HG02623 (cell line): ENCODE measurements around the gene QRICH1.

Experiments used
- ATAC-seq: cut with Tn5 transposase; IDR thresholded peaks from one replicate; pipeline ENCODE4 v1.9.1; 2021; ENCODE audit warnings: moderate library complexity; ENCODE audit not compliant: unreplicated experiment

The QRICH1 gene

DNA sequence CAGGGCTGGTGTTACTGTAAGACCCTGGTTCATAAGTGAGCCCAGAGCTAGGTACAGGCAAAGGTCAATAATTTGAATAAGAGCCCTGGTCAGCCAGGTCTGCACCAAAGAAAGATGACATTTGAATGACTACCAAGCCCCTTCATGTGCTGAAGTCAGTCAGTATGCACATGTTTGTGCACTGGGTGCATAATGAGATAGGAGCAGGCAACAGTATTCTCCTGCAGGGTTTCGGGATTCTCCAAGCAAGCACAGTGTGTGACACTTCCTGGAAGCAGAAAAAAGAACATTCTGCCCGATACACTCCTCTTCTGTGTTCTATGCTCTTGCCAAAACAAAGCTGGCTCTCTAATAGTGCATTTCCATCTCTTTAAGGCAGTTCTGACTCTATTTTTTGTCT, 59.2 kb downstream of the QRICH1 start:
- no peak for ATAC-seq

DNA sequence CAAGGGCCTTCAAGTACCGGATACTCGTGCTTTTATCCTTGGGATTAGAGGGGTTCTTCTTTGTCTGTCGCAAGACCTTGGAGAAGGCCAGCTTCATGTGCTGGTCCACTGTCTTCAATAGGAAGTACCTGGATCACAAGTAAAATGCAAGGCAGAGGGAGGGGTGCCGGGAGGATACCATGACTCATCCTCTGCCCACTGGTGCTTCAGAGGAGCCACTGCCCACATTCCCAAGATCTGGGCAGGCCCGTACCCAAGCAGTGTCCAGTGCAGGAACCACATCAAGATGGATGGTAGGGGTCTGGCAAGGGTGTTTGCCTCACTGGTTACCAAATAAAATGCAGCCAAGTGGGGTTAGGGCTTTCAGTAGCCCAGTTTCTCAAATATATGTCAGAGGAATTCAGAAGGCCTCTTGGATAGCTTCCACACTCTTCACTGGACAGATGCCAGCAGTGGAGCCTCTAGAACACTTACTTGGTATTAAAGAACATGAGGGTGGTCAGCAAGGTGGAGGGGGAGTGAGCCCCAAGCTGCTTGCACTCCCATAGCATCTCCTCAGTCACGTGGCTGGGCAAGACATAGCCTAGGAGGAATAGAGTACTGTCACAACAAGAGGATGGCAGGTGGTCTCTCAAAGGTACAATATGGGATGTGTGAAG, 61.1 kb downstream of the QRICH1 start:
- no peak for ATAC-seq

DNA sequence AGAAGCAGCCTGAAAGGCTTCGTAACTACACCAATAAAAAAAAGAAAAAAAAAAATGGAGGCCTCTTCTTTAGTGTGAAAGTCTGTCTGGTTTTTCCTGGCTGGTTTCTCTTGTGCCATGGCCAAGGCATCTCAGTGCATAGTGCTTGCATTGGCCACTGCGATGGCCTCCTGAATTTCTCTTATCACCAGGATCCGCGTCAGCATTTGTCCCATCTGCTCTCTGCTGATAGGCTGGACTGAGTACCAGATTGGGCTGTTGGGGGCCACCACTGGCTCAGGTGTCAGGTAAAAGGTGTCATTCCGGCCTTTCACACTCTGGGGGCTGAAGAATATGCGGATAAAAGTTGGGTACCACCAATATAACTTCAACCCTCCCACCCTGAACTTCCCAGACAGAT, 63.5 kb downstream of the QRICH1 start:
- ATAC-seq = no peak

DNA sequence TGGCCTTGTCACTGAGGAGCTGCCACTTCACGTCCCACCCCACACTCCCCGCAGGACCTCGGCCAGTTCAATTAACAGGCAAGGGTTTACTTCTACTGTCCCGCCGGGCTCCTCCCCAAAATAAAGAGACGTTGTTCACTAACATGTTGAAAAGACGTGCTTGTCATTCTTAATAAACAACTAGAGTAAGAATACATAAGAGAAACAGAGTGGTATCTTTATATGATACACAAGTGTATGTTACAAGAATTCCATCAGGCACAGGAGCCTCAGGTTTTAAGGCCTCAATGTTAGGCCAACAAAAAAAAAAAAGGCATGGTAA, 64.3 kb downstream of the QRICH1 start:
- ATAC-seq = no peak

DNA sequence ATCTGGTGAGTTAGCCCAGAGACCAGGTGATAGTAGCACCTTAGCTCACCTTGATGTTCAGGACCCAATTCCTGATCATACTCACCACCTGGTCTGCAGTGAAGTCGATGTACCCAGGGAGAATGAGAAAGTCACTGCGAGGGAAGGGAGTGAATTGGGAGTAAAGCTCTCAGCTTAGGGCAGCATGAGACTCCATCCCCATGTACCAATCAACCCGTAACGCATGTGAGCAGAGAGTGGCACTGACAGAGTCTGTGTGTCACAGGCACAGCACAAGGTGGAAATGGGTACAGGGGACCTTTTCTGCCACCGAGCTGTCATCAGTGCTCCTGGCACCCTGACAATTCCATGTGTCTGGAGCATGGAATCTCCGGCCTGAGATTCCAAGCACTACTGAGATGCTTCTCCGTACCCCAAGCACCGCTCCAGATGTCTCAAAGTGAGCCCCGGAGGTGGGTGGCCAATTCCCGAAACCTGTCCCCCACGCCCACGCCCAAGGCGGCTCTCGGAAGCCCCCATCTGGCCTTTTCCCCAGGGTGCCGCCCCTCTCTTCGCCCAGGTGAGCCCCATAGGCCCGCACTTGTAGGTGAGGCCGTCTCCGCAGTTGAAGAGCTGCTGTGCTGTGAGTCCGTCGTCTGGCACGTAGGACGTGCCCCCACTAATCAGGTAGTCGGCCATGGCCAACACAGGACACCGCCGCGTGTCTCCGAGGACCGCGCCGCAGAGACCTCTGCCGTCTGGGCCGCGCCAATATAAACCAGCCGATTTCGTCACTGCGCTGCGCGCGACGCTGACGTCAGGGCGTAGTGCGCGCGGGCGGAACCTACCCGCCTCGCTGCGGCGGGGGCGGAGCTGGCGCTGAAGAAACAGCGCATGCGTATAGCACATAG, 65.0 kb downstream of the QRICH1 start, which contains the start of gene IMPDH2:
Gene IMPDH2, minus strand, starts transcription at position 726 of the 890 bp plus-strand sequence. Its CDS starts 48 bp downstream, at position 678.
- peak; percentile 89 for ATAC-seq

DNA sequence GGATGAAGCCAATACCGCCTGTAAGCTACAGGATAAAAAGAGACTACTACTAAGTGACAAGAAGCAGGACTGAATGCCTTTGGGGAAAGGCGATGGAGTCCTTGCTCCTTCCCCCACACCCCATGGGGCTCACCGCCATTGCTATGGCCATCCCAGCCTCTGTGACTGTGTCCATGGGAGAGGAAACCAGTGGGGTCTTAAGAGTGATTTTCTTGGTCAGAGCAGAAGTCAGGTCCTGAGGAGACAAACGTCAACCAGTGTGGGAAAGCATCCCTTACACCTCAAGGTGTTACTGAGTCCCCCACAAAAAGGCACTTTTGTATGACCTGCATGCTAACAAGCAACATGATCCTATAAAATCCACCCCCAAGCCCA, 65.6 kb downstream of the QRICH1 start:
- no peak for ATAC-seq

DNA sequence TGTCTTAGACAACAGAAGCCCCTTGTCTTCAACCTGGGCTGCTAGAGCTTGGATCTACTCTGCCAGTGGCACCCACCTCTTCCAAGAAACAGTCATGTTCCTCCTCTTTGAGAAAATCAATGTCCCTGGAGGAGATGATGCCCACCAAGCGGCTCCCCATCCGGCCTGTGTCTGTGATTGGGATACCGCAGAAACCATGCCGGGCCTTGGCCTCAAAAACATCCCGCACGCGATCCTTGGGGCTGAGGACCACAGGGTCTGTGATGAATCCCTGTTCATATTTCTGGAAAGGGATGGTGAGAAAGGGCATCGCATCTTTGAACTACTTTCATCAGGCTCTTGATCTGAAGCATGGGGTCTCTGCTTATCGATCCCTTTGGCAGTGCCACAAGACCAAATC, 66.2 kb downstream of the QRICH1 start:
- ATAC-seq = no peak

DNA sequence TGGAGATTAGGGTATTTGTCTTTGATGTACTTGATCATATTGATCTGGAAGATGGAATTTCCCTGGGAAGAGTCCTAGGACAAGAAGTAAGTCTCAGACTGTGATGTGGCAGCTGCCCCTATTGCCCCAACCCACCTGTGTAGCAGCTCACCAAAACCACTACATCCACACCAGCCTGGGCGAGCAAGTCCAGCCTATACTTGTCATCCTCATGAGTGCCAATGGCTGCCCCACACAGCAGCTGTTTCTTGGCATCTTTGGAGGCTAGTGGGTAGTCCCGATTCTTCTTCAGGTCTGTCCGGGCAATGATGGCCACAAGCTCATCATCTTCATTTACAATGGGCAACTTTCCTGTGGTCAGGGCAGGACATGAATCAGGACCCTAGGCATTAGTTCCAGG, 67.3 kb downstream of the QRICH1 start:
- ATAC-seq = no peak

DNA sequence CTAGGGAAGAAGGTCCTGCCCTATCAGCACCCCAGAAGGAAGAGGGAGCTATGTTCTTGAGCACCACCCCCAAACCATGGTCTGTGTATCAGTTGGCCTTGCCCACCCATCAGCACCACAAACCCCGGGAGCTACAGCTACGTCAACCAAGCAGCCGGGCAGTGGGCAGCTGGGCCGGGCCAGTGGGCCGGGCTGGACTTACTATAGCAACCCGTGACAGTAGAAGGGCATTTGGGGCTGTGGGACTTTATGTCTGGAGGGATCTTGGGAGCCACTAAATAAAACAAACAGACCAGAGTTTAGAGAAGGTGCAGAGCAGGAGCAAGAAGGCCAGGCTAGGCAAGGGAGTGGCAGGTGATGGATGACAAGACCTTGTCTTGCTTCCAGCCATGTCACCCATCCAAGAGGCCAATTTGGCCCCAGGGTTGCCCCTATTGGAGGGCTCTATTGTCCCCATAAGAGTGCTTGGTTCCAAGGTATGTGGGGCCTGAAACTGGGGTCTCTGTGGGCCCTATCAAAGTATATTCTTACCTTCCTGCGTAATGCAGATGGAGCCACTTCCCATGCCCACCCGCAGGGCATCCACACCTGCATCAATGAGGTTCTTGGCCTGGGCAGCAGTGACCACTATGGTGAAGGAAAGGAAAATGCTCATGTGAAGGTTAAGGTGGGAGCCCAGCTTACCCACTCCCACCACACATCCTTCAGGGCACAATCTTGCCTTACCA, 67.9 kb downstream of the QRICH1 start:
- ATAC-seq = no peak

DNA sequence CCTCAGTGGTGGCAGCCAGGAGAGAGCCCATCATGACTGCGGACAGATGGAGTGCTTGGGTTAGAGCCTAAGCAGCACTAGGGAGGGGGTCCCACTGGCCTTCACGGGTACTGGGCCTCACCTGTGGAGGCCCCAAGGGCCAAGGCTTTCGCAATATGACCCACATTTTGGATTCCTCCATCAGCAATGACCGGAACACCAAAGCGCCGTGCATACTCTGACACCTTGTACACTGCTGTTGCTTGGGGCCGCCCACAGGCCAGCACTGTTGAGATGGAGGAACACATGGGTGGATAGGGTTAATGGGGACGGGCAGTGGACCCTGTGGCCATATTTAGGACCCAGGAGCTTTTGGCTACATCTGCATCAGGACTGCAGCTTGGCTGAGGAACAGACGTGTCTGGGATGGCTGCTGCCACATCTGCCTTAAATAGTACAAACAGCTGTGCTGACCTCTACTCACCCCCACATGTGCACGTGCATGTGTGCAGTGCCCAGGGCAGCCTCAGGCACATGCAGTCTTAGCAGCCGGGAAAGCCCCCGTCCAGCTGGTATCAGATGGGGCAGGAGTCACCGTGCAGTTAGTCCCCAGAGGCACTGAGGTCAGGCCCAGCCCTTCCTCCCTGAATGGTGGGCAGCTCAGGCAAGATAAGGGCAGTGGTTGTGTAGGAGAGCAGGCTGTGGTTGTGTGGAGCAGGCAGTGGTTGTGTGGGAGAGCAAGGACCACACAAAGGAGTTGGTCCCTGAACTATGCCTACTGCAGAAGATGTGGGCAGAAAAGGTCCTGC, 68.7 kb downstream of the QRICH1 start:
- no peak for ATAC-seq

DNA sequence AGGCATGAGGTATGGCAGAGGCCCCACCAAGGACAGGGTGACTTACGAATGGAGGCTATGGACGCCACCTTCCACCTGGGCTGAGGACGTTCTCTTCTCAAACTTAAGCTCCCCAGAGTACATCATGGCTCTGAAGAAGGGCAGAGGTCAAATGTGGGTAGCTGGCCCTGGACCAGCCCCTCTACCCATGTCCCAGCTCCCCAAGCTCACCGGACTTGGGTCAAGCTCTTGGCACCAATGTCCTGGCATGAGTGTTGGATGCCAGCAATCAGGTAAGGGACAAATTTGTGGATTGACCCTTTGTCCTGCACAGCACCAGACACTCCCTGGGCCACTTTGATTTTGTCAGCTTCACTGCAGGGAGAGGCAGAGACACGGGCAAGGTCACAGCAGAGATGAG, 69.4 kb downstream of the QRICH1 start:
- ATAC-seq = no peak

DNA sequence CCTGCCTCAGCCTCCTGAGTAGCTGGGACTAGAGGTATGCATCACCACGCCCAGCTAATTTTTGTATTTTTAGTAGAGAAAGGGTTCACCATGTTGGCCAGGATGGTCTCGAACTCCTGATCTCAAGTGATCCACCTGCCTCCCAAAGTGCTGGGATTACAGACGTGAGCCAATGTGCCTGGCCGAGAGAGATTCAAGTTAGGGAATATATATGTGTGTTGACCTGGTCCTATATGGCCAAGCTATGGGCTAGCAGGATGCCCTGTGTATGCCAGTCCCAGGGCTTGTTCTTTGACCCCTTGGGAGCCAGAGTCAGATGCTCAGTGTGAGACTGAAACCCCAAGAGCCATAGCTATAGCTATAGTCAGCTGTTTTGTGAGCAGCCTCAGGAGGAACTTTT, 70.1 kb downstream of the QRICH1 start:
- ATAC-seq = no peak

DNA sequence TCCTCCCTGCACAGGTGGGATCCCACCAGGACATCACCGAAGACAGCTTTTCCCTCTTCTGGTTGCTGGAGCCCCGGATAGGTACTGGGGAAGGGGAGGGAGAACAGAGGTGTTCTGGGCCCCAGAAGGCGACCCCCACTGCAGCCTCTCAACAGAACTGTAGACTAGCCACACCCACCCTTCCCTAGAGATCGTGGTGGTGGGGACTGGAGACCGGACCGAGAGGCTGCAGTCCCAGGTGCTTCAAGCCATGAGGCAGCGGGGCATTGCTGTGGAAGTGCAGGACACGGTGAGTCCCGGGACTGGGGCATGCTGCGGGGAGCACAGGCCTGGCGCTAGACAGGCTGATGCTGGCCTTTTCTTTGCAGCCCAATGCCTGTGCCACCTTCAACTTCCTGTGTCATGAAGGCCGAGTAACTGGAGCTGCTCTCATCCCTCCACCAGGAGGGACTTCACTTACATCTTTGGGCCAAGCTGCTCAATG, 71.1 kb downstream of the QRICH1 start:
- no peak for ATAC-seq

DNA sequence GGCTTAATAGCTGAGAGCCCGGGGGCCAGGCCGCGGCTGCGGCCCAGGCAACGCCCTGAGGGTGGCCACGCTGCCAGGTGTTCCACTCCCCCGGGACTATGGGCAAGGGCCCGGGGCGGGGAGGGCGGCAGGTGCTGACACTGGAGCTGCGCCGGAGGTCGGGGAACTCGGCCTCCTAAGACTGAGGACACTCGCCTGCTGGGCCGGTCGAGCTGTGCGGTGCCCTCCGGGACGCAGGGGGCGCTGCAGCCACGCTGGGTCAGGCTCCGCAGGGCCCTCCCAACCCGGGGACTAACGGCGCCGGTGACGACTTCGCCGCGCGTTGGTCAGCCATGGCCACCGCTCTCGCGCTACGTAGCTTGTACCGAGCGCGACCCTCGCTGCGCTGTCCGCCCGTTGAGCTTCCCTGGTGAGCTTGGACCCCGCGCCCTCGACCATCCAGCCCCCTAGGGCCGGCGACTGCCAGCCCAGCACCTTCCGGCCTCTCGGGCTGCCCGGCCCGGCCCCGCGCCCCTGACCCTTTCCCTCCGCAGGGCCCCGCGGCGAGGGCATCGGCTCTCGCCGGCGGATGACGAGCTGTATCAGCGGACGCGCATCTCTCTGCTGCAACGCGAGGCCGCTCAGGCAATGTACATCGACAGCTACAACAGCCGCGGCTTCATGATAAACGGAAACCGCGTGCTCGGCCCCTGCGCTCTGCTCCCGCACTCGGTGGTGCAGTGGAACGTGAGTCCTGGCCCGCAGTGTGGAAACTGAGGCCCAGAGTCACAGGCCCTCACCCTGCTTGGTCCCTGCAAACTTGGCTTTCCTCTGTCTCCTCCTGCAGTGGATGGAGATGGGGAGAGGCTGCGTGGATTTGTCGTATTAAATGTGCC, 71.8 kb downstream of the QRICH1 start, which contains the start of gene NDUFAF3:
Gene NDUFAF3, plus strand, starts transcription at position 309 of the 875 bp plus-strand sequence. Its CDS starts 24 bp downstream, at position 333.
- peak; percentile 43 for ATAC-seq

DNA sequence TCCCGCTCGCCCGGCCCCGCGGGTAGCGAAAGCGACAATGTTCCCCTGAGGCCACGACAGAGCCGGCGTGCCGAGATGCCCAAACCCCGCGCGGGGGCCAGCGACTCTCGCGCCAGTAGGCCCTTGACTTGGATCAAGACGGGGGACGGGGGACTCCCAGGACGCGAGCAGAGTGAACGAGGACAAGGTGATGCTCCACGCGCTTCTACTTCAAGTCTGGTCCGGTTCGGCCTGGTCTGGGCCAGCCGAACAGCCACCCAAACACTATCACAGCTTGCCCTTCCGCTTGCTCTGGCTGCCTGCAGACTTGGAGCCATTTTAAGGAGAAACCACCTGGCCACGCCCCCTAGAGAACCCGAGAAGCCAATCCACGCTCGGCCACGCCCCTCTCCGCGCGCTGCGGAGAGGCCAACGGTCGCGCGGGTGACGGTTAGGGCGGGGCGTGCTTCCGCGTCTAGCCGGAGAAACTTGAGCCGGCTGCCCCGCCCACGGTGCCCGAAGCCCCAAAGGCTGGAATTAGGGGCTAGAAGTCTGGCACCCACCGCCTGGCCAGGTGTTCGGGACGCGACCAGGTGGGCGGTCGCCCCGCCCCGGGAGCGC, 72.6 kb downstream of the QRICH1 start:
- peak; percentile 50 for ATAC-seq

DNA sequence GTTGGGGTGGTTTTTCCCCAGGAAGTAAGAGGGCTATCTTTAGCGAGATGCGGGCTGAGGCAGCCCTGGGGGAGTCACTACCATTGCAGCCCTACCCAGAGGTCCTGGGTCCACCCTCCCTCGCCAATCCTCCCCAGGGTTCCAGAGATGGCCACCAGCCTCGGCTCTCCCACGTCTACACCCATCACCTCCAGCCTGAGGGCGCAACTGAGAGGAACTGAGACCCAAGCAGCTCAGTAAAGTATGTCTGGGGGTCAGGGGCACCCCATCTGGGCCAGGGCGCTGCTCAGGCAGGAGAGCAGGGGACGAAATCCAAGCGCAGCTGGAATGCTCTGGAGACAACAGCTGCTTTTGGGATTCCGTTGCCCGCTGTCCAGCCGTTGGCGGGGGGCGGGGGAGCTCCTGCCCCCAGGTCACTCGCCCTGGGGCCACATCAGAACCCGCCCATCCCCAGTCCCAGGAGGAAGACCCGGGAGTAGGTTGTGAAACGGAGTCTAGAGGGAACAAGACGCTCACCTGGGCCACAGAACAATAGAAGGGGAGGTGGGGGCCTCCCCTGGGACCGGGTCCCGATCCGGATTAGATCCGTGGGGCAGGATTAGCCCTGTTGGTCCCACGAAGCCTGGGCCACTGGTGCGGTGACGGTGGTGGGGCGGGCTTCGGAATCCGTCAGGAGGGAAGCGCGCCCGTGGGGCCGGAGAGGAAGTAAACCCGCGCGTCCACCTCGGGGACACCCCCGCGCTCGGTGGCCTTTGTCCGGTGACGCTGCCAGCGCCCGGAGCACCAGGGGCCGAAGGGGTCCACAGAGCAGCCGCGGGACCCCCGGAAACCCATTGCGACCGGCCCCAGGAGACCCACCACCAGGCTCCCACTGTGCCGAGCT, 73.3 kb downstream of the QRICH1 start:
- ATAC-seq = no peak

DNA sequence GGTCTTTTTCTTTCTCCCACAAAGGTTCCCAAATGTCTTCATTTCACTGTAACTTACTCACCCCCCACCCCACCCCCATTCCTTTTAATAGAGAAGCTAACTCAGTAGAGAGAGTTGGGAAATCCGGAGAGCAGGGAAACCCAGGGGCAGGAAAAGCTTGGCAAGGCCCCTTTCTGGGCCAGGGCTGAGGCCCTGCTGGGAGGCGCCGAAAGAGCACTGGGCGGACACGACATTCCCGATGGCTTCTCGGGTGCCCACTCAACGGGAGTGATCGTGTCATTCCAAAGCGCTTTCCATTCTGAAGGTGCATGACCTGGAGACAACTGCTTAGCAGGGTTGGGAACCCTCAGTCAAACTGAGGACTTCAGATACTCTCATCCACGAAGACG, 73.9 kb downstream of the QRICH1 start:
- ATAC-seq = no peak

DNA sequence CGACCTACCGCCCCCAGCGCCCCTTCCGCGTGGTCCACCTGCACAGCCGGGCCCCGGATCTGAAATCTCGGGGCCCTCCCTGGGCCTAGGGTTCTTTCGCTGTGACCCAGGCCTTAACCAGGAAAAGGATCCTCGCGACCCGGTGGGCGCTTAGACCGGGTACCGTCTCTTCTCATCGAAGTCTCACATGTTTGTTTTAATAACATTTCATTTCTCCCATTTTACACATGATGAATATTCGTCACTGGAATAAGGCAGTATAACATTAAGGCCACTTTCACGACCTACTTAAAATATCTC, 75.2 kb downstream of the QRICH1 start:
- ATAC-seq = no peak
